Hepatocyte (in vitro differentiated cells): ENCODE results near the gene SIK3. TPM values are rescaled to one million over a fixed set of nuclear protein-coding genes. Genes with fewer than 3 reads are reported as not detected.

ENCODE experiments used
- DNase-seq: peaks from one replicate; pipeline ENCODE4 v3.0.0-alpha.2; 2016; ENCODE audit warnings: low spot score
- H2AFZ ChIP-seq: fragments of 200-600 bp; sonication (generic); 2 replicates; pipeline ENCODE4 v1.6.0; 2016; ENCODE audit warnings: antibody characterized with exemption, mild to moderate bottlenecking
- H3K27ac ChIP-seq: fragments of 200-600 bp; sonication (generic); 2 replicates; pipeline ENCODE4 v1.5.1; 2016; ENCODE audit warnings: mild to moderate bottlenecking
- H3K27me3 ChIP-seq: fragments of 200-600 bp; sonication (generic); 2 replicates; pipeline ENCODE4 v1.6.1; 2016
- H3K36me3 ChIP-seq: fragments of 200-600 bp; sonication (generic); replicated peaks from 2 replicates; pipeline ENCODE4 v1.5.1; 2016; ENCODE audit warnings: low read depth; ENCODE audit not compliant: insufficient read depth
- H3K4me1 ChIP-seq: fragments of 200-600 bp; sonication (generic); 2 replicates; pipeline ENCODE4 v1.5.1; 2016; ENCODE audit warnings: mild to moderate bottlenecking, moderate library complexity; ENCODE audit not compliant: insufficient read depth
- H3K4me2 ChIP-seq: fragments of 200-600 bp; sonication (generic); 2 replicates; pipeline ENCODE4 v1.6.0; 2016
- H3K4me3 ChIP-seq: fragments of 200-600 bp; sonication (generic); 2 replicates; pipeline ENCODE4 v1.5.1; 2016; ENCODE audit warnings: mild to moderate bottlenecking
- H3K79me2 ChIP-seq: fragments of 200-600 bp; sonication (generic); 2 replicates; pipeline ENCODE4 v1.6.0; 2017; ENCODE audit warnings: mild to moderate bottlenecking
- H3K9me2 ChIP-seq: fragments of 200-600 bp; sonication (generic); replicated peaks from 2 replicates; pipeline ENCODE4 v1.6.0; 2017; ENCODE audit warnings: mild to moderate bottlenecking; ENCODE audit not compliant: insufficient read depth
- H3K9me3 ChIP-seq: fragments of 200-600 bp; sonication (generic); 2 replicates; pipeline ENCODE4 v1.5.1; 2016; ENCODE audit warnings: low read depth, mild to moderate bottlenecking
- H4K20me1 ChIP-seq: fragments of 200-600 bp; sonication (generic); 2 replicates; pipeline ENCODE4 v1.6.0; 2016; ENCODE audit warnings: mild to moderate bottlenecking; ENCODE audit not compliant: insufficient read depth, poor library complexity, severe bottlenecking
- EZH2 ChIP-seq: fragments of 200-600 bp; sonication (generic); IDR thresholded peaks from 2 replicates; pipeline ENCODE4 v1.6.1; 2016; ENCODE audit warnings: antibody characterized with exemption, mild to moderate bottlenecking, borderline replicate concordance
- EZH2phosphoT487 ChIP-seq: fragments of 200-600 bp; sonication (generic); IDR thresholded peaks from one replicate; pipeline ENCODE4 v1.6.1; 2018; ENCODE audit warnings: antibody characterized with exemption, mild to moderate bottlenecking, low read depth, moderate library complexity; ENCODE audit not compliant: unreplicated experiment, severe bottlenecking
- WGBS: methylation state at CpG from one replicate; pipeline ENCODE4 v1.1.6; 2016; ENCODE audit warnings: low lambda C conversion rate; ENCODE audit errors: missing lambda C conversion rate; 5-methylcytosine and 5-hydroxymethylcytosine counted together
- polyA plus RNA-seq: library from polyadenylated mRNA; unstranded; fragments of >200 nt; fragmentation: Nextera tagmentation; extraction: Ambion mirVana; gene quantifications from 2 replicates; pipeline ENCODE4 v1.2.1, GENCODE V29; 2016
- total RNA-seq: library from RNA; depleted of rRNA; stranded (reverse); fragments of >200 nt; gene quantifications from 2 replicates; pipeline ENCODE4 v1.2.3, GENCODE V29; 2014
- TF ChIP-seq, protein P1 (sequence below): fragments of 200-600 bp; sonication (generic); IDR thresholded peaks from 2 replicates; pipeline ENCODE4 v1.5.1; 2016; ENCODE audit warnings: antibody characterized with exemption, mild to moderate bottlenecking; ENCODE audit not compliant: poor library complexity

SIK3 gene
- total and polyA plus RNA-seq, 2 experiments from 2014 or later, result 15.8 to 17.7 TPM

- Histone ChIP-seq H3K9me3 (no peaks in the 10 kb centered on the region), H3K9me2 (no peaks in the 10 kb centered on the region), H3K27me3 (no peaks in the 10 kb centered on the region), H3K27ac (no peak overlapping the region), H3K4me2 (no peak overlapping the region), H4K20me1 (peaks cover 19% of the 10 kb centered on the region), H3K4me3 (no peak overlapping the region), H2AFZ (no peak overlapping the region), H3K79me2 (peaks cover 83% of the 10 kb centered on the region), H3K4me1 (peaks cover 30% of the 10 kb centered on the region), H3K36me3 (no peaks in the 10 kb centered on the region)
- TF ChIP-seq, protein P1, sequence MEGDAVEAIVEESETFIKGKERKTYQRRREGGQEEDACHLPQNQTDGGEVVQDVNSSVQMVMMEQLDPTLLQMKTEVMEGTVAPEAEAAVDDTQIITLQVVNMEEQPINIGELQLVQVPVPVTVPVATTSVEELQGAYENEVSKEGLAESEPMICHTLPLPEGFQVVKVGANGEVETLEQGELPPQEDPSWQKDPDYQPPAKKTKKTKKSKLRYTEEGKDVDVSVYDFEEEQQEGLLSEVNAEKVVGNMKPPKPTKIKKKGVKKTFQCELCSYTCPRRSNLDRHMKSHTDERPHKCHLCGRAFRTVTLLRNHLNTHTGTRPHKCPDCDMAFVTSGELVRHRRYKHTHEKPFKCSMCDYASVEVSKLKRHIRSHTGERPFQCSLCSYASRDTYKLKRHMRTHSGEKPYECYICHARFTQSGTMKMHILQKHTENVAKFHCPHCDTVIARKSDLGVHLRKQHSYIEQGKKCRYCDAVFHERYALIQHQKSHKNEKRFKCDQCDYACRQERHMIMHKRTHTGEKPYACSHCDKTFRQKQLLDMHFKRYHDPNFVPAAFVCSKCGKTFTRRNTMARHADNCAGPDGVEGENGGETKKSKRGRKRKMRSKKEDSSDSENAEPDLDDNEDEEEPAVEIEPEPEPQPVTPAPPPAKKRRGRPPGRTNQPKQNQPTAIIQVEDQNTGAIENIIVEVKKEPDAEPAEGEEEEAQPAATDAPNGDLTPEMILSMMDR, result no peak
- no peak for TF ChIP-seq EZH2
- TF ChIP-seq EZH2phosphoT487, result no peak
- DNase-seq, result peak; percentile 17
- WGBS, result 75% methylated on average over 6 of the region's 6 CpGs
These were observed 113.6 kb downstream of the SIK3 start for GRCh38 chr11:116984589-116984988.

DNA sequence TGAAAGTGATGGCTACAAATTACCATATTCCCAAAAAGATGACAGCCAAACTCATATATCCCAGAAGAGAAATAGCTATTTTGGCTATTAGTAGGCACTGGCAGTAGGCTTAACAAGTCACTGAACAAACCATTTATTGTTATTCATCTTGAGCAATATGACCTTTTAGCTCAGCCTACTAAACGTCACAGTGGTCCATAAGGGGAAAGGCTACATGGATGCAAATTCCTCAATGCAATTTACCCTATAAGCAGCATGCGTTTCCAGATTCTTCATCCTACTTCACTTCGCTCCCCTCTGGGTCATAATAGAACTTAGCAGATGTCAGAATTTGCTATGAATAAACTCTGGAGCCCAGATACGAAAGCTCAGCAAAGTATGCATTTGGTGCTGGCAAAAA lies 114.0 kb downstream of the SIK3 start:
- Histone ChIP-seq H3K4me1 (peaks cover 26% of the 10 kb centered on the region), H4K20me1 (peaks cover 19% of the 10 kb centered on the region), H3K4me3 (no peak overlapping the region), H3K79me2 (peaks cover 84% of the 10 kb centered on the region), H2AFZ (no peak overlapping the region), H3K9me2 (no peaks in the 10 kb centered on the region), H3K27me3 (no peaks in the 10 kb centered on the region), H3K4me2 (no peak overlapping the region), H3K9me3 (no peaks in the 10 kb centered on the region), H3K36me3 (no peaks in the 10 kb centered on the region), H3K27ac (no peak overlapping the region)
- WGBS, result 89% methylated on average over 4 of the region's 4 CpGs
- TF ChIP-seq, protein P1, result no peak
- TF ChIP-seq EZH2phosphoT487, result no peak
- TF ChIP-seq EZH2, result no peak
- DNase-seq, result no peak

- Histone ChIP-seq H3K9me3 (no peaks in the 10 kb centered on the region), H3K9me2 (no peaks in the 10 kb centered on the region), H4K20me1 (peaks cover 8% of the 10 kb centered on the region), H2AFZ (no peak overlapping the region), H3K36me3 (no peaks in the 10 kb centered on the region), H3K4me1 (peaks cover 10% of the 10 kb centered on the region), H3K79me2 (peaks cover 66% of the 10 kb centered on the region), H3K4me2 (no peak overlapping the region), H3K4me3 (no peak overlapping the region), H3K27ac (no peak overlapping the region), H3K27me3 (no peaks in the 10 kb centered on the region)
- WGBS, result 99% methylated on average over 4 of the region's 4 CpGs
- no peak for DNase-seq
- TF ChIP-seq, protein P1, result no peak
- TF ChIP-seq EZH2 (no peak), EZH2phosphoT487 (no peak)
These were observed 116.9 kb downstream of the SIK3 start for GRCh38 chr11:116981266-116981885.
